ENCODE results near the gene FOXO3.

Gene FOXO3

GRCh38 chr6:108685970-108686369, 125.3 kb downstream of the FOXO3 start:
- no peak for DNase-seq (ENCODE audit: low read depth)

- DNase-seq (ENCODE audit: low read depth) = no peak
Measured at GRCh38 chr6:108686896-108687295, 126.2 kb downstream of the FOXO3 start.

- no peak for DNase-seq (ENCODE audit: low read depth)
Measured at GRCh38 chr6:108687921-108688320, 127.2 kb downstream of the FOXO3 start.

GRCh38 chr6:108689272-108690161, 128.8 kb downstream of the FOXO3 start:
- peak; percentile 90 for DNase-seq (ENCODE audit: low read depth)

GRCh38 chr6:108690326-108691049, 129.8 kb downstream of the FOXO3 start:
- DNase-seq (ENCODE audit: low read depth) = peak; percentile 82

- DNase-seq (ENCODE audit: low read depth) = no peak
Measured at GRCh38 chr6:108693430-108694154, 132.9 kb downstream of the FOXO3 start.

GRCh38 chr6:108694816-108695215, 134.1 kb downstream of the FOXO3 start:
- DNase-seq (ENCODE audit: low read depth) = no peak

- DNase-seq (ENCODE audit: low read depth) = no peak
Measured at GRCh38 chr6:108697561-108698161, 136.9 kb downstream of the FOXO3 start.

- no peak for DNase-seq (ENCODE audit: low read depth)
Measured at GRCh38 chr6:108698593-108699289, 138.0 kb downstream of the FOXO3 start.

GRCh38 chr6:108699290-108700041, 138.7 kb downstream of the FOXO3 start:
- DNase-seq (ENCODE audit: low read depth) = no peak

GRCh38 chr6:108702106-108702851, 141.6 kb downstream of the FOXO3 start:
- DNase-seq (ENCODE audit: low read depth) = no peak

GRCh38 chr6:108706649-108707048, 145.9 kb downstream of the FOXO3 start:
- no peak for DNase-seq (ENCODE audit: low read depth)

- no peak for DNase-seq (ENCODE audit: low read depth)
Measured at GRCh38 chr6:108707328-108707976, 146.7 kb downstream of the FOXO3 start.

GRCh38 chr6:108710030-108710429, 149.3 kb downstream of the FOXO3 start:
- no peak for DNase-seq (ENCODE audit: low read depth)

- DNase-seq (ENCODE audit: low read depth) = no peak
Measured at GRCh38 chr6:108710551-108710950, 149.8 kb downstream of the FOXO3 start.

GRCh38 chr6:108711071-108711470, 150.4 kb downstream of the FOXO3 start:
- no peak for DNase-seq (ENCODE audit: low read depth)

GRCh38 chr6:108711826-108712225, 151.1 kb downstream of the FOXO3 start:
- DNase-seq (ENCODE audit: low read depth) = no peak

GRCh38 chr6:108712946-108713345, 152.2 kb downstream of the FOXO3 start:
- no peak for DNase-seq (ENCODE audit: low read depth)

- peak; percentile 22 for DNase-seq (ENCODE audit: low read depth)
Measured at GRCh38 chr6:108714101-108714765, 153.5 kb downstream of the FOXO3 start.

Data from ELR (cell line).